Right atrium auricular region (tissue), 2 donors: ENCODE measurements around the gene CDC42BPA. TPM values are rescaled to one million over a fixed set of nuclear protein-coding genes. Genes with fewer than 3 reads are reported as not detected.
A peak's percentile ranks its signal among the peaks of the same experiment; 100 is the strongest.

Experiments
- DNase-seq: peaks from one replicate; pipeline ENCODE4 v3.0.0-alpha.2; 2019; ENCODE audit warnings: low spot score
- H3K27ac ChIP-seq, 2 donors: fragments of 200-600 bp; sonication (generic); 1 replicate in 1 of 2; 2 replicates in 1 of 2; pipeline ENCODE4 v1.5.1; 2016 to 2019
- H3K27me3 ChIP-seq, 2 donors: fragments of 200-600 bp; sonication (generic); one replicate each; pipeline versions ENCODE4 v1.5.1 to v1.6.0; 2017 to 2019
- H3K36me3 ChIP-seq: fragments of 200-600 bp; sonication (generic); one replicate; pipeline ENCODE4 v1.5.1; 2016
- H3K4me1 ChIP-seq, 2 donors: fragments of 200-600 bp; sonication (generic); one replicate each; pipeline versions ENCODE4 v1.5.1 to v1.6.0; 2017 to 2019
- H3K4me3 ChIP-seq, 2 donors: fragments of 200-600 bp; sonication (generic); 1 replicate in 1 of 2; 2 replicates in 1 of 2; pipeline ENCODE4 v1.5.1; 2017 to 2019; ENCODE audit warnings: mild to moderate bottlenecking in 1 of 2, moderate library complexity in 1 of 2
- H3K9me3 ChIP-seq, 2 donors: fragments of 200-600 bp; sonication (generic); one replicate each; pipeline ENCODE4 v1.5.1; 2019
- total RNA-seq, 2 donors: library from RNA; depleted of rRNA; stranded (reverse); fragments of >200 nt; gene quantifications; one replicate each; pipeline ENCODE4 v1.1.0, GENCODE V29; 2016
- TF ChIP-seq, protein P1 (sequence below), 2 donors: fragments of 200-600 bp; sonication (generic); IDR thresholded peaks; one replicate each; pipeline ENCODE4 v1.5.1; 2019; ENCODE audit warnings: antibody characterized with exemption in 2 of 2

CDC42BPA gene
- total RNA-seq, 2 donors from 2014 or later = 26.0 to 32.0 TPM

DNA sequence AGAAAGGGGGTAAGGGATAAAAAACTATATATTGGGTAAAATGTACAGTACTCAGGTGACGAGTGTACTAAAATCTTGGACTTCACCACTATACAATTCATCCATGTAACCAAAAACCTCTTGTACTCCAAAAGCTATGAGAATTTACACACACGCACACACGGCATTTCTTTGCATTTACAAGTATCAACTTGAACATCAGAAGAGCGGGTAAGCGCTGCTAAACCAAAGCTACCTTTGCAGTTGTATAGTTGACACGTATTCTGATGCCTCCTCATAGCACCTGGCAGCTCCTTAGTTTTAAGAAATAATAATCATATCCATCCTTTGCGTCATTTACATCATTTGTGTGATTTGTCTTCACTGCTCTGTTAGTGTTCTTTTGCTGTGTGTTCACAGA lies 17.6 kb downstream of the CDC42BPA start:
- H3K9me3 ChIP-seq = no peaks in the 10 kb centered on the region
- no peaks in the 10 kb centered on the region for H3K36me3 ChIP-seq
- H3K27me3 ChIP-seq = no peaks in the 10 kb centered on the region
- H3K4me1 ChIP-seq = peaks cover 0 to 20% of the 10 kb centered on the region in 2 donors
- DNase-seq = no peak
- TF ChIP-seq, protein P1, sequence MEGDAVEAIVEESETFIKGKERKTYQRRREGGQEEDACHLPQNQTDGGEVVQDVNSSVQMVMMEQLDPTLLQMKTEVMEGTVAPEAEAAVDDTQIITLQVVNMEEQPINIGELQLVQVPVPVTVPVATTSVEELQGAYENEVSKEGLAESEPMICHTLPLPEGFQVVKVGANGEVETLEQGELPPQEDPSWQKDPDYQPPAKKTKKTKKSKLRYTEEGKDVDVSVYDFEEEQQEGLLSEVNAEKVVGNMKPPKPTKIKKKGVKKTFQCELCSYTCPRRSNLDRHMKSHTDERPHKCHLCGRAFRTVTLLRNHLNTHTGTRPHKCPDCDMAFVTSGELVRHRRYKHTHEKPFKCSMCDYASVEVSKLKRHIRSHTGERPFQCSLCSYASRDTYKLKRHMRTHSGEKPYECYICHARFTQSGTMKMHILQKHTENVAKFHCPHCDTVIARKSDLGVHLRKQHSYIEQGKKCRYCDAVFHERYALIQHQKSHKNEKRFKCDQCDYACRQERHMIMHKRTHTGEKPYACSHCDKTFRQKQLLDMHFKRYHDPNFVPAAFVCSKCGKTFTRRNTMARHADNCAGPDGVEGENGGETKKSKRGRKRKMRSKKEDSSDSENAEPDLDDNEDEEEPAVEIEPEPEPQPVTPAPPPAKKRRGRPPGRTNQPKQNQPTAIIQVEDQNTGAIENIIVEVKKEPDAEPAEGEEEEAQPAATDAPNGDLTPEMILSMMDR (IDR thresholded peaks at IDR 0.05) = no peak
- H3K4me3 ChIP-seq = no peak overlapping the region
- no peak overlapping the region for H3K27ac ChIP-seq

DNA sequence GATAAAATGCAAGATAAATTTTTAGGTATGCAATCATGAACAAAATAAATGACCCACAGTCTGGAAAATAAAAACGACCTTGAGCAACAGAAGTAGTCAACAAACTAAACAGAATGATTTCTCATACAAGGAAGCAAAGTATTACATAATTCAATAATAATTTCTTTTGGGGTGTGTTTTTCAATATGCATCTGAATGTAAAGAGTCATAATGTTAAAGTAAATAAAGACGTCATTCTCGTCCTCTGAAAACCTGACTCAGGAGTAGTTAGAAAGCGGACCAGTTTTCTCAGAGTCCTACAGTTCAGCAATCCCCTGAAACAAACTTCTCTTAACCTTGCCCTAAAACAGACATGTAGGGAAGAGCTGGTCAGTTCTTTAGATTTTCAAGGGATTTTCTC lies 18.6 kb downstream of the CDC42BPA start:
- TF ChIP-seq, protein P1 (IDR thresholded peaks at IDR 0.05) = no peak
- Histone ChIP-seq H3K27ac (peak overlapping the region in 1 of 2 donors; percentile 61), H3K4me3 (no peak overlapping the region), H3K27me3 (no peaks in the 10 kb centered on the region), H3K9me3 (no peaks in the 10 kb centered on the region), H3K36me3 (no peaks in the 10 kb centered on the region), H3K4me1 (peaks cover 0 to 20% of the 10 kb centered on the region in 2 donors)
- no peak for DNase-seq

DNA sequence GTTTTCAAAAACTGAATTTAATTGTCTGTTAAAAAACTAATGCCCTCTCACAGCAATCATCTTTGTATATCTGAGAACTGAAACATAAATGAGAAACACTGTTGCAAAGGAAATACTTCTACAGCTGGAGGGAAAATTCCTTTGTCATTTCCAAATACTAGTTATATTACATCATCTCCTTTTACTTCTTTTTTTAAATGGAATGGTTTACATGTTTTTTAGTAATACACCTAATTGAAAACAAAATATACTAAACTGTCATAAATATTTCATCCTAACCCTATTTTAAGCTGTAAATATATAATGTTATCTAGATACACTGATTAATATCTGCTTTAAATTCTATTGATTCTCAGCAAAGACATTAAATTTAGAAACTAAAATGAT lies 19.1 kb downstream of the CDC42BPA start:
- H3K4me1 ChIP-seq = peaks cover 0 to 20% of the 10 kb centered on the region in 2 donors
- H3K9me3 ChIP-seq = no peaks in the 10 kb centered on the region
- no peaks in the 10 kb centered on the region for H3K27me3 ChIP-seq
- H3K36me3 ChIP-seq = no peaks in the 10 kb centered on the region
- TF ChIP-seq, protein P1 (IDR thresholded peaks at IDR 0.05) = no peak
- DNase-seq = no peak
- H3K27ac ChIP-seq = peak overlapping the region in 1 of 2 donors; percentile 61
- no peak overlapping the region for H3K4me3 ChIP-seq

DNA sequence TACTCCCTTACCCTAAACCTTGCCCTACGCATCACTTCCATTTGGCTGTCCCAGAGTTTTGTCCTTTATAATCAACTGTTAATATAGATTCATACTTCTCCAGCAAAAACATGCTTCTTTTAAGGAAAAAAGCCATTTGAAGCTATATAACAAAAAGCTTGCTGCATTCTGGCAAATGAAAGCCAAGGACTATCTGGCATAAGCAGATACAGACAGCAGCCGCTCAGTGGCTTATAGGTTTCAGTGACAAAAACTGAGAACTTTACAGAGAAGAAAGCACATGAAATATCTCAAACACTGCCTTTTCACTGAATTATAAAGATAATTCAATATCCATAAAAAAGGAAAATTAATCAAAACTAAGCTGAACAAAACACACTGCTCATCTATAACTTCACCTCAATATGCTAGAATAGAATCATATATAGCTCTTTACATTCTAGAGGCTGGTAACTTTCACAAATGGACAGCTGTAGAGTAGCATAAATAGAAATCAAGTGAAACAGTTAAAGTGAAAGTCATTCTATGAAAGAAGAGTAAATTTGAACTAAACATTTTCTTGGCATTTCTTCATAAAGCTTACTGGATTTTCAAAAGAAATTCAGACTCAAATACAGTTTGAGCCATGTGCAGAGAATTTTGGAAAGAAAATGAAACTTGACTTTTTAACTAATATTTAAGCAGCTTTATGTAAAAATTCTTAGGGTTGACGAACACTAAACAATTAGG lies 19.6 kb downstream of the CDC42BPA start:
- H3K4me3 ChIP-seq = no peak overlapping the region
- H3K27ac ChIP-seq = peak overlapping the region in 1 of 2 donors; percentile 61
- H3K9me3 ChIP-seq = no peaks in the 10 kb centered on the region
- H3K36me3 ChIP-seq = no peaks in the 10 kb centered on the region
- DNase-seq = no peak
- no peaks in the 10 kb centered on the region for H3K27me3 ChIP-seq
- peaks cover 0 to 20% of the 10 kb centered on the region in 2 donors for H3K4me1 ChIP-seq
- TF ChIP-seq, protein P1 (IDR thresholded peaks at IDR 0.05) = no peak

DNA sequence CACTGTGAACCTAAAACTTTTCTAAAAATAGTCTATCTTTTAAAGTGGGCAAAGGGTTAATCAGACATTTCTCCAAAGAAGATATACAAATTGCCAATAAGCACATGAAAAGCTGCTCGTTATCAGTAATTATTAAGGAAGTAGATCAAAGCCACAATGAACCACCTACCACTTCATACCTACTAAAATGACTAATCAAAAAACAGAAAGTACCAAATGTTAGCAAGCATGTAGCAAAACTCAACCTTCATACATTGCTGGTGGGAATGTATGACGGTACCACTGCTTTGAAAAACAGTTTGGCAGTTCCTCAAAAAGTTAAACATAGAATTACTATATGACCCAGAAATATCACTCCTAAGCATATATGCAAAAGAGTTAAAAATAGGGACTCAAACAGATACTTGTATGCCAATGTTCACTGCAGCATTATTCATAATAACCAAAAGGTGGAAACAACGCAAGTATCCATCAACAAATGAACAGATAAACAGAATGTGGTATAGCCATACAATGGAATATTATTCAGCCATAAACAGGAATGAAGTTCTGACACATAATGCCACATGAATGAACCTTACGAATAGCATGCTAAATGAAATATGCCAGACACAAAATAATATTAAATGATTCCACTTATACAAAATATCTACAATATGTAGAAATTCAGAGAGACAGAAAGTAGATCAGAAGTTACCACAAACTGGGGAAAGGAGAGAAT lies 21.1 kb downstream of the CDC42BPA start:
- Histone ChIP-seq H3K4me3 (no peak overlapping the region), H3K9me3 (no peaks in the 10 kb centered on the region), H3K4me1 (peaks cover 0 to 20% of the 10 kb centered on the region in 2 donors), H3K36me3 (no peaks in the 10 kb centered on the region), H3K27ac (no peak overlapping the region), H3K27me3 (no peaks in the 10 kb centered on the region)
- TF ChIP-seq, protein P1 (IDR thresholded peaks at IDR 0.05) = no peak
- DNase-seq = no peak
